DMS53 treated with DMSO at 0.1 percent for 48 hours (cell line): Measurements from ENCODE around the gene STK32B.

ENCODE experiments used
- DNase-seq: peaks from one replicate; lab custom pipeline; 2025; ENCODE audit not compliant: unreplicated experiment; lab: John Stamatoyannopoulos, UW

The STK32B gene

GRCh38 chr4:5030221-5030620, 21.1 kb upstream of the STK32B start:
- DNase-seq = no peak

- no peak for DNase-seq
Measured at GRCh38 chr4:5030927-5031326, 20.4 kb upstream of the STK32B start.

GRCh38 chr4:5032813-5033212, 18.5 kb upstream of the STK32B start:
- no peak for DNase-seq

- no peak for DNase-seq
Measured at GRCh38 chr4:5033281-5033841, 17.9 kb upstream of the STK32B start.

- DNase-seq = no peak
Measured at GRCh38 chr4:5034206-5034605, 17.1 kb upstream of the STK32B start.

GRCh38 chr4:5036239-5036638, 15.0 kb upstream of the STK32B start:
- no peak for DNase-seq

- no peak for DNase-seq
Measured at GRCh38 chr4:5037553-5038551, 13.4 kb upstream of the STK32B start.

- DNase-seq = no peak
Measured at GRCh38 chr4:5039800-5040199, 11.5 kb upstream of the STK32B start.

- no peak for DNase-seq
Measured at GRCh38 chr4:5040856-5041620, 10.2 kb upstream of the STK32B start.

GRCh38 chr4:5041699-5042098, 9.6 kb upstream of the STK32B start:
- no peak for DNase-seq

- DNase-seq = no peak
Measured at GRCh38 chr4:5043579-5043978, 7.7 kb upstream of the STK32B start.

GRCh38 chr4:5044341-5044740, 6.9 kb upstream of the STK32B start:
- DNase-seq = no peak

GRCh38 chr4:5045097-5045496, 6.2 kb upstream of the STK32B start:
- DNase-seq = no peak

- DNase-seq = no peak
Measured at GRCh38 chr4:5048721-5049120, 2.6 kb upstream of the STK32B start.

GRCh38 chr4:5050520-5051277, 581 bp upstream of the STK32B start:
- peak; percentile 85 for DNase-seq

GRCh38 chr4:5052204-5052702, 973 bp downstream of the STK32B start:
- DNase-seq = no peak

GRCh38 chr4:5052726-5053425, 1.6 kb downstream of the STK32B start:
- DNase-seq = no peak

- DNase-seq = no peak
Measured at GRCh38 chr4:5054532-5054931, 3.3 kb downstream of the STK32B start.

- no peak for DNase-seq
Measured at GRCh38 chr4:5055411-5055810, 4.1 kb downstream of the STK32B start.

- no peak for DNase-seq
Measured at GRCh38 chr4:5066101-5066500, 14.8 kb downstream of the STK32B start.
